ENCODE data around the gene SPATA31E1. TPM values are rescaled to one million over a fixed set of nuclear protein-coding genes. Genes with fewer than 3 reads are reported as not detected.

SPATA31E1 gene
- total RNA-seq, 1 donor from 2014 or later = not detected

DNA sequence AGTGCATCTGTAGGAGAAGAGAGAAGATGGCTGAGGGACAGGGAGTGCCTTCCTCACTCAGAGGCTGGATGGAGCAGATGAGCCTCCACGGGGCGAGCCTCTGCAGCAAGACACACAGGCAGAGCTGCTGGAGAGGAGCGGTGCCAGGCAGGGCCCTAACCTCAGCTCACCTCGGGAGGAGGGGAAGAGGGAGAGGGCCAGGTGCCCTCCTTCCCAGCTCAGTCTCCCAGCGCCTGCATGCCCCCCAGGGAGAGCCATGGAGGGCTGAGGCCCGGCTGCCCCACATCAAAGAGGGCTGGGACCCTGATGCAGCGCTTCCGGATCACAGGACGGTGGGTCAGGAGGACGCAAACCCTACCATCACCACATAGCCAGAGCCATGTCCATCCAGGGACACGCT lies 13.6 kb upstream of the SPATA31E1 start:
- Histone ChIP-seq H3K9me3 (no peaks in the 10 kb centered on the region), H3K27ac (no peak overlapping the region), H3K27me3 (no peaks in the 10 kb centered on the region), H3K4me1 (no peaks in the 10 kb centered on the region), H3K36me3 (no peaks in the 10 kb centered on the region), H3K4me3 (no peak overlapping the region)
- intact Hi-C loops (cut with DNase I) = no loop called here
- TF ChIP-seq, protein P1, sequence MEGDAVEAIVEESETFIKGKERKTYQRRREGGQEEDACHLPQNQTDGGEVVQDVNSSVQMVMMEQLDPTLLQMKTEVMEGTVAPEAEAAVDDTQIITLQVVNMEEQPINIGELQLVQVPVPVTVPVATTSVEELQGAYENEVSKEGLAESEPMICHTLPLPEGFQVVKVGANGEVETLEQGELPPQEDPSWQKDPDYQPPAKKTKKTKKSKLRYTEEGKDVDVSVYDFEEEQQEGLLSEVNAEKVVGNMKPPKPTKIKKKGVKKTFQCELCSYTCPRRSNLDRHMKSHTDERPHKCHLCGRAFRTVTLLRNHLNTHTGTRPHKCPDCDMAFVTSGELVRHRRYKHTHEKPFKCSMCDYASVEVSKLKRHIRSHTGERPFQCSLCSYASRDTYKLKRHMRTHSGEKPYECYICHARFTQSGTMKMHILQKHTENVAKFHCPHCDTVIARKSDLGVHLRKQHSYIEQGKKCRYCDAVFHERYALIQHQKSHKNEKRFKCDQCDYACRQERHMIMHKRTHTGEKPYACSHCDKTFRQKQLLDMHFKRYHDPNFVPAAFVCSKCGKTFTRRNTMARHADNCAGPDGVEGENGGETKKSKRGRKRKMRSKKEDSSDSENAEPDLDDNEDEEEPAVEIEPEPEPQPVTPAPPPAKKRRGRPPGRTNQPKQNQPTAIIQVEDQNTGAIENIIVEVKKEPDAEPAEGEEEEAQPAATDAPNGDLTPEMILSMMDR (IDR thresholded peaks at IDR 0.05) = no peak
- no peak for DNase-seq (ENCODE audit: low spot score in 2 of 2)

DNA sequence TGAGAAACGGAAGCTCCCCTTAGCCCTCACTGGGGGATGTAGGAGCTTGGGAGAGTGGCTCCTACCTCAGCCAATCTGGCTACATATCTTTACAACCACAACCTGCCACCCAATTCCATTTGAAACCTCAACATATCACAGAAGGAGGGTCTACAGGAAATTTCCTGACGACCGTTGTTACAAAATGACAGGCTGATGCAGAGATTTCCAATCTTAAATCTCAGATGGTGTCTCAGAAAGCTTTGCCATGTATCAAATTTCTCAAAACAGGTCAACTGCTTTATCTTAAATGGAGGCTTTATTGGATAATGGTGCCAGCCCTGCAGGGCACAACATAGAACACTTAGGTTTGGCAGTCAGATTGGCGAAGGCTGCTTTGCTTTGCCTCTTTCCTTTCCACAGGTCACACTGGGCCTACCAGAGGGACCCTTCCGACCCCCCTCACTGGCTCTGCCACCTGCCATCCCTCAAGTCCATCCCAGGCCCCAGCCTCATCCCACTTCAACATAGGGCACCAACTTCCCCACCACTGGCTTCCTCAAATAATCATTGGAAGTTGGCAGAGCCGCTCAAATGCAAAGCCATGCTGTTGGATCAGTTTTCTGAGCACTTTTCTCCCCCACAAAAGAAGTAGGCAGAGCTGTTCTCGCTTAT lies 11.1 kb upstream of the SPATA31E1 start:
- Histone ChIP-seq H3K27ac (no peak overlapping the region), H3K27me3 (no peaks in the 10 kb centered on the region), H3K4me1 (no peaks in the 10 kb centered on the region), H3K9me3 (no peaks in the 10 kb centered on the region), H3K4me3 (no peak overlapping the region), H3K36me3 (no peaks in the 10 kb centered on the region)
- DNase-seq (ENCODE audit: low spot score in 2 of 2) = no peak
- TF ChIP-seq, protein P1 (IDR thresholded peaks at IDR 0.05) = no peak
- intact Hi-C loops (cut with DNase I) = no loop called here

DNA sequence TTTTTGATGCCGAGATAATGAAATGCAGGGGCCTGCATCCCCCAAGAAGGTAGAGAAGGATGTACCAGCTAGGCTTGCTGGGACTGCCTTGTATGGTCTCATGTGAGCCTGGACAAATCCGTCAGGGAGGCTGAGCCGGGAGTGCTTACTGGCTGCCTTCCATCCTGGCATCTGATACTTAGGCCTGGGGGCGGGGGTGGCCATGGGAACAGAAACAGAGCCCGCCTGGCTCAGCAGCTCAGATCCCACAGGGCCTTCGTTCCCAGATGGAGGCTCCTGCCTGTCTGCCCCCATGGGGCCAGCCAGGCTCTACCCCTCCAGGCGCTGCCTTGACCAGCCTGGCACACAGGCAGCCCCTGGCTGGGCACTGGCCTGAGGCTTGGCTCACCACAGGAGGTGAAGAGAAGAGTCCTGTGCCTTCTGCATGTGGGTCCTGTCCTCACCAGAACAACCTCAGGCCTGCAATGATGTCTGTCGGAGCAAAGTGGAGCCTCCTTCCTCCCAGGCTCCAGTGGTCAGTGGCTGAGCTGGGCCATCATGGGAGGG lies 10.5 kb upstream of the SPATA31E1 start:
- no peak for DNase-seq (ENCODE audit: low spot score in 2 of 2)
- H3K27ac ChIP-seq = no peak overlapping the region
- H3K9me3 ChIP-seq = no peaks in the 10 kb centered on the region
- no peaks in the 10 kb centered on the region for H3K36me3 ChIP-seq
- H3K27me3 ChIP-seq = no peaks in the 10 kb centered on the region
- intact Hi-C loops (cut with DNase I) = no loop called here
- H3K4me3 ChIP-seq = no peak overlapping the region
- H3K4me1 ChIP-seq = no peaks in the 10 kb centered on the region
- TF ChIP-seq, protein P1 (IDR thresholded peaks at IDR 0.05) = no peak

DNA sequence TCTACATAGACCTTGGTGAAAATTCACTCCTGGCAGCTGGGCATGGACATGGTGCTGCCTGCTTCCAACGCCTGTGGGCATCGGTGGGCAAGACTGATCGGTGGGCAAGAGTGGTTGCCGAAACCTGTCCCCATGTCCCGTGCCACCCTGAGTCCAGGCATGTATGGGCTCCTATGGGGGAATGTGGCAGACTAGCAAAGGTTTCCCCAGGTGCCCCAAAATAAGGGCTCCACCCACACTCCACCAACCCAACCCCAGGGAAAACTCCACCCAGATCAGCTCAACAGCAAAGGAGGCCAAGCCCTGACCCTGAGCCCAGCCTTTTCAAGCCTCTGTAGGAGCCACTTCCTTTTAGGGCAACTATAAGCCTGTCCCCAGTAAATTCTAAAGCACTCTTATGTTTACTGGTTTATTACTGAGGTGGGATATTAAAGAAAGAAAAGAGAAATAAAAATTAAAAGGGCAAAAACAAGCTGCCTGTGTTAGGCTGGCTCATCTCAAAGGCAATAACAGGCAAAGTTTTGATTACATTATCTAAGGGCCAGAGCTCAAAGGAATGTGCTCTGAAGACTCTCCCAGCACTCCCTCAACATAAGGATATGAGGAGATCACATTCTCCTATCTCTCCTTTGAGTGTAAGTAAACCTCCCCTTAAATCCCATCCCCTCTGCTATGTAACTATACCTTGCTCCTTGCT lies 8.9 kb upstream of the SPATA31E1 start:
- Histone ChIP-seq H3K27me3 (no peaks in the 10 kb centered on the region), H3K9me3 (no peaks in the 10 kb centered on the region), H3K27ac (no peak overlapping the region), H3K4me3 (no peak overlapping the region), H3K36me3 (no peaks in the 10 kb centered on the region), H3K4me1 (no peaks in the 10 kb centered on the region)
- TF ChIP-seq, protein P1 (IDR thresholded peaks at IDR 0.05) = no peak
- no peak for DNase-seq (ENCODE audit: low spot score in 2 of 2)
- intact Hi-C loops (cut with DNase I) = no loop called here

DNA sequence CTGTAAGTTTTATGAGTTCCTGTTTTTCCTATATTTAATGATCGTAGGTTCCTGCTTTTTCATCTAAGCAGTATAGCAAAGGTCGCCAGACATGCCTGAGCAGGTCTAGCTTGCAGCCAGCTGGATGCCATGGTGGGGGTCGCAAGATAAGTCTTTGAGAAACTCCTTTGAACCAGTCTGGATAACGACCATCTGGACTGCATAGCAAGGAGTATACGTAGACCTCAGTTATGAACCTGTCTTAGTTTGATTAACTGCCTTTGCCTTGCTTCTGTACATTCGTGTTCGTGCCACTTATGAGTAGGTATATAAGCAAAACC lies 8.4 kb upstream of the SPATA31E1 start:
- DNase-seq (ENCODE audit: low spot score in 2 of 2) = no peak
- H3K9me3 ChIP-seq = no peaks in the 10 kb centered on the region
- no peak overlapping the region for H3K4me3 ChIP-seq
- no peak overlapping the region for H3K27ac ChIP-seq
- no peaks in the 10 kb centered on the region for H3K4me1 ChIP-seq
- H3K27me3 ChIP-seq = no peaks in the 10 kb centered on the region
- intact Hi-C loops (cut with DNase I) = no loop called here
- TF ChIP-seq, protein P1 (IDR thresholded peaks at IDR 0.05) = no peak
- no peaks in the 10 kb centered on the region for H3K36me3 ChIP-seq
